HEK293 (cell line): Measurements from ENCODE around the gene PPOX.

ENCODE experiments used
- CTCF ChIA-PET: fragments of 350-600 bp; formaldehyde crosslinking; extraction: SDS; loops from one replicate; lab custom pipeline; 2021; ENCODE audit warnings: antibody characterized with exemption; lab: Yijun Ruan, JAX
- POLR2A ChIA-PET: fragments of 300-600 bp; formaldehyde crosslinking; extraction: SDS; loops from one replicate; lab custom pipeline; 2020; ENCODE audit warnings: antibody characterized with exemption, inconsistent platforms; lab: Yijun Ruan, JAX
- H3K27ac ChIP-seq: fragments of 200-500 bp; sonication (Bioruptor generic); 2 replicates; pipeline ENCODE4 v1.5.1; 2014; ENCODE audit warnings: low read depth, low read length, control low read depth, inconsistent platforms; ENCODE audit errors: extremely low read depth
- H3K36me3 ChIP-seq, 2 experiments: fragments of 200-500 bp in 1 of 2; sonication (Bioruptor generic) in 1 of 2; 1 replicate in 1 of 2; 2 replicates in 1 of 2; pipeline ENCODE4 v1.5.1; 2014 to 2017; ENCODE audit warnings: inconsistent platforms in 2 of 2, low read length in 2 of 2; ENCODE audit not compliant: control insufficient read depth in 2 of 2, insufficient read depth in 1 of 2
- H3K4me1 ChIP-seq: fragments of 200-500 bp; sonication (Bioruptor generic); 2 replicates; pipeline ENCODE4 v1.5.1; 2014; ENCODE audit warnings: mild to moderate bottlenecking, low read length, inconsistent platforms; ENCODE audit not compliant: control insufficient read depth, insufficient read depth
- H3K4me3 ChIP-seq: 2 replicates; pipeline ENCODE4 v1.5.1; 2011; ENCODE audit warnings: low read depth, mild to moderate bottlenecking, control low read depth, low read length, moderate library complexity
- H3K9me3 ChIP-seq: fragments of 200-500 bp; sonication (Bioruptor generic); 2 replicates; pipeline ENCODE4 v1.5.1; 2014; ENCODE audit warnings: low read depth, low read length, inconsistent platforms; ENCODE audit not compliant: control insufficient read depth, insufficient read depth
- MZF1 ChIP-seq: fragments of 450-650 bp; formaldehyde crosslinking; IDR thresholded peaks from 2 replicates; pipeline ENCODE4 v1.5.1; 2017; ENCODE audit warnings: missing biosample characterization, missing genetic modification characterization, borderline replicate concordance
- SP2 ChIP-seq: fragments of 450-650 bp; formaldehyde crosslinking; IDR thresholded peaks from 2 replicates; pipeline ENCODE4 v1.5.1; 2016; ENCODE audit warnings: missing biosample characterization, missing genetic modification characterization
- YY1 ChIP-seq: fragments of 450-650 bp; formaldehyde crosslinking; IDR thresholded peaks from 2 replicates; pipeline ENCODE4 v1.5.1; 2018; ENCODE audit warnings: missing biosample characterization, missing genetic modification characterization
- ZNF138 ChIP-seq: fragments of 450-650 bp; formaldehyde crosslinking; IDR thresholded peaks from 2 replicates; pipeline ENCODE4 v1.5.1; 2016; ENCODE audit warnings: missing biosample characterization, missing genetic modification characterization, borderline replicate concordance
- ZNF184 ChIP-seq: fragments of 450-650 bp; IDR thresholded peaks from 2 replicates; pipeline ENCODE4 v1.5.1; 2018; ENCODE audit warnings: missing biosample characterization, mild to moderate bottlenecking, missing genetic modification characterization
- ZNF292 ChIP-seq: fragments of 450-650 bp; formaldehyde crosslinking; IDR thresholded peaks from 2 replicates; pipeline ENCODE4 v1.5.1; 2016; ENCODE audit warnings: low read depth, missing biosample characterization, missing genetic modification characterization, borderline replicate concordance
- ZNF311 ChIP-seq: fragments of 450-650 bp; formaldehyde crosslinking; IDR thresholded peaks from 2 replicates; pipeline ENCODE4 v1.5.1; 2017; ENCODE audit warnings: missing biosample characterization, missing genetic modification characterization, borderline replicate concordance
- ZNF391 ChIP-seq: fragments of 450-650 bp; formaldehyde crosslinking; IDR thresholded peaks from 2 replicates; pipeline ENCODE4 v1.5.1; 2016; ENCODE audit warnings: low read depth, missing biosample characterization, missing genetic modification characterization, borderline replicate concordance
- ZNF48 ChIP-seq: fragments of 450-650 bp; formaldehyde crosslinking; IDR thresholded peaks from 2 replicates; pipeline ENCODE4 v1.5.1; 2016; ENCODE audit warnings: missing biosample characterization, missing genetic modification characterization
- ZNF501 ChIP-seq: fragments of 450-650 bp; formaldehyde crosslinking; IDR thresholded peaks from 2 replicates; pipeline ENCODE4 v1.5.1; 2016; ENCODE audit warnings: missing biosample characterization, missing genetic modification characterization
- ZNF521 ChIP-seq: fragments of 450-650 bp; formaldehyde crosslinking; IDR thresholded peaks from 2 replicates; pipeline ENCODE4 v1.5.1; 2017; ENCODE audit warnings: missing biosample characterization, mild to moderate bottlenecking, missing genetic modification characterization
- ZNF544 ChIP-seq: fragments of 450-650 bp; formaldehyde crosslinking; IDR thresholded peaks from 2 replicates; pipeline ENCODE4 v1.5.0; 2017; ENCODE audit warnings: missing biosample characterization, missing genetic modification characterization
- ZNF610 ChIP-seq: fragments of 450-650 bp; formaldehyde crosslinking; IDR thresholded peaks from 2 replicates; pipeline ENCODE4 v1.5.1; 2016; ENCODE audit warnings: missing biosample characterization, missing genetic modification characterization, borderline replicate concordance
- TF ChIP-seq, protein P1 (sequence below): fragments of 450-650 bp; formaldehyde crosslinking; IDR thresholded peaks from 2 replicates; pipeline ENCODE4 v1.5.1; 2016; ENCODE audit warnings: missing biosample characterization, missing genetic modification characterization
- TF ChIP-seq, protein P2 (sequence below): fragments of 450-650 bp; formaldehyde crosslinking; IDR thresholded peaks from 2 replicates; pipeline ENCODE4 v1.5.1; 2016; ENCODE audit warnings: missing biosample characterization, missing genetic modification characterization, low read depth
- TF ChIP-seq, protein P3 (sequence below): fragments of 450-650 bp; formaldehyde crosslinking; IDR thresholded peaks from 2 replicates; pipeline ENCODE4 v1.5.1; 2017; ENCODE audit warnings: missing biosample characterization, missing genetic modification characterization
- TF ChIP-seq, protein P4 (sequence below): fragments of 450-650 bp; formaldehyde crosslinking; optimal IDR thresholded peaks from 2 replicates; pipeline ENCODE3; 2016; ENCODE audit warnings: missing biosample characterization, mild to moderate bottlenecking, missing genetic modification characterization

Gene PPOX

DNA sequence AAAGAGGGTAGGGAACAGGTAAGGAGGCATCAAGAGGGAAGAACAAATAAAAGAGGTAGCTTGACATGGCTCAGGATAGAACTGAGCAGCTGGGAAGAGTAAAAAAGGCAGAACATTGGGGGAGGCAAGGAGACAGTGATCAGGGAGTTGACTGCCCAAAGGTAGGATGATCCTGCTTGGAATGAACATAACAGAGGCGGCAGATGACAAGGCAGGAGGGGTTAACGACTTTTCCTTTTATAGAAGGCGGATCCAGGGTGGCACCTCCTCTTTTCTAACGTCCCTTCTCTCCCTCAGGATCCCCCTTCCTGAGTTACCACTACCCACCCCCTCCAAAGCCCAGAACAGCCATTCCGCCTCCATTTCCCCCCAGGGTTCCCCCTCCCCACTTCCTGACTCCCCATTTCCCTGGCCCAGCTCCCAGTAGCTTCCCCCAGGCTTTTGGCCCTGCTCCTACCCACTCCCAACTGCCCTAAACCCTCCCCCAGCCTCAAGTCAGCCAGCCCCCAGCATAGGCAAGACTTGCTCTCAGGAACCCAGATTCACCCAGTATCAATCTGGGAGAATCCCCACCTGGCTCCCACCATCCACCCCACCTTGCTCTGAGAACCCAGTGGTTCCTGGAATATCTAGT is 33.4 kb downstream of the PPOX start (continued):
- TF ChIP-seq, protein P1, sequence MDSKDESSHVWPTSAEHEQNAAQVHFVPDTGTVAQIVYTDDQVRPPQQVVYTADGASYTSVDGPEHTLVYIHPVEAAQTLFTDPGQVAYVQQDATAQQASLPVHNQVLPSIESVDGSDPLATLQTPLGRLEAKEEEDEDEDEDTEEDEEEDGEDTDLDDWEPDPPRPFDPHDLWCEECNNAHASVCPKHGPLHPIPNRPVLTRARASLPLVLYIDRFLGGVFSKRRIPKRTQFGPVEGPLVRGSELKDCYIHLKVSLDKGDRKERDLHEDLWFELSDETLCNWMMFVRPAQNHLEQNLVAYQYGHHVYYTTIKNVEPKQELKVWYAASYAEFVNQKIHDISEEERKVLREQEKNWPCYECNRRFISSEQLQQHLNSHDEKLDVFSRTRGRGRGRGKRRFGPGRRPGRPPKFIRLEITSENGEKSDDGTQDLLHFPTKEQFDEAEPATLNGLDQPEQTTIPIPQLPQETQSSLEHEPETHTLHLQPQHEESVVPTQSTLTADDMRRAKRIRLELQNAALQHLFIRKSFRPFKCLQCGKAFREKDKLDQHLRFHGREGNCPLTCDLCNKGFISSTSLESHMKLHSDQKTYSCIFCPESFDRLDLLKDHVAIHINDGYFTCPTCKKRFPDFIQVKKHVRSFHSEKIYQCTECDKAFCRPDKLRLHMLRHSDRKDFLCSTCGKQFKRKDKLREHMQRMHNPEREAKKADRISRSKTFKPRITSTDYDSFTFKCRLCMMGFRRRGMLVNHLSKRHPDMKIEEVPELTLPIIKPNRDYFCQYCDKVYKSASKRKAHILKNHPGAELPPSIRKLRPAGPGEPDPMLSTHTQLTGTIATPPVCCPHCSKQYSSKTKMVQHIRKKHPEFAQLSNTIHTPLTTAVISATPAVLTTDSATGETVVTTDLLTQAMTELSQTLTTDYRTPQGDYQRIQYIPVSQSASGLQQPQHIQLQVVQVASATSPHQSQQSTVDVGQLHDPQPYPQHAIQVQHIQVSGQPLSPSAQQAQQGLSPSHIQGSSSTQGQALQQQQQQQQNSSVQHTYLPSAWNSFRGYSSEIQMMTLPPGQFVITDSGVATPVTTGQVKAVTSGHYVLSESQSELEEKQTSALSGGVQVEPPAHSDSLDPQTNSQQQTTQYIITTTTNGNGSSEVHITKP, result peak; percentile 72
- TF ChIP-seq ZNF311 (tag by site-specific recombination) (no peak), MZF1 (no peak), YY1 (tag by site-specific recombination) (no peak), SP2 (tag by site-specific recombination) (peak; percentile 35)
- TF ChIP-seq, all 188 proteins: peak for 5

DNA sequence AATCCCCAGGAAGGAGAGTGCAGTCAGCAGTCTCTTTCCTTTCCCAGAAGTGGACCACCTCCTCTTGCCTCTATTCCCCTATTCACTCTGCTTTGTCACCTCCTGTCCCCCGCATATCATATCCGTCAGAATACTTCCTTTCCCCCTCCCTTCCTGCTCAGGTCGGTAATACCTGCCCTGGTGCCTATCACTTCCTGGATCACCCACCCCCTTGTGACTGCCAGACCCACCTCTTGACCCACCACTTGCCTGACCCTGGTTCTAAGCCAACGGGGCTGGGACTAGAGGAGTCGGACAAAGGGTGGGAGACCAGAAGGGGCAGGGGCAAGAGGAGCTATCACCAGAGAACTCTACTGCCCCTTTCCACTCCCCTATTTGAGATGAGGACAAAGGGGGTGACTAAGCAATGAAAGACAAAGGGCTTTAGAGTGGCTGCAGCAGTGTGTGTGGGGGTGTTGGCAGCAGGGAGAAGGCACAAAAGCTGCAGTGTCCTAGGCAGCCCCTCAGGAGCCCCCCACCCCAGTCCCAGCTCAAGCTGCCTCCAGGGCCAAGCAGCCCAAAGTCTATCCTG is 34.3 kb downstream of the PPOX start:
- H3K36me3 ChIP-seq, result peaks cover 14 to 23% of the 10 kb centered on the region in 2 experiments; a peak in 2 of 3 replicates
- ChIA-PET CTCF (interaction anchor here (0.6 to 1.3 kb wide), 4 partner anchors 8 to 420 kb away, joined by 3 to 10 read pairs (median 4); partner anchors contain the start of gene TOMM40L), POLR2A (no interaction called here)
- TF ChIP-seq, protein P2, sequence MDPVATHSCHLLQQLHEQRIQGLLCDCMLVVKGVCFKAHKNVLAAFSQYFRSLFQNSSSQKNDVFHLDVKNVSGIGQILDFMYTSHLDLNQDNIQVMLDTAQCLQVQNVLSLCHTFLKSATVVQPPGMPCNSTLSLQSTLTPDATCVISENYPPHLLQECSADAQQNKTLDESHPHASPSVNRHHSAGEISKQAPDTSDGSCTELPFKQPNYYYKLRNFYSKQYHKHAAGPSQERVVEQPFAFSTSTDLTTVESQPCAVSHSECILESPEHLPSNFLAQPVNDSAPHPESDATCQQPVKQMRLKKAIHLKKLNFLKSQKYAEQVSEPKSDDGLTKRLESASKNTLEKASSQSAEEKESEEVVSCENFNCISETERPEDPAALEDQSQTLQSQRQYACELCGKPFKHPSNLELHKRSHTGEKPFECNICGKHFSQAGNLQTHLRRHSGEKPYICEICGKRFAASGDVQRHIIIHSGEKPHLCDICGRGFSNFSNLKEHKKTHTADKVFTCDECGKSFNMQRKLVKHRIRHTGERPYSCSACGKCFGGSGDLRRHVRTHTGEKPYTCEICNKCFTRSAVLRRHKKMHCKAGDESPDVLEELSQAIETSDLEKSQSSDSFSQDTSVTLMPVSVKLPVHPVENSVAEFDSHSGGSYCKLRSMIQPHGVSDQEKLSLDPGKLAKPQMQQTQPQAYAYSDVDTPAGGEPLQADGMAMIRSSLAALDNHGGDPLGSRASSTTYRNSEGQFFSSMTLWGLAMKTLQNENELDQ (tag by site-specific recombination), result no peak
- TF ChIP-seq ZNF184 (tag by site-specific recombination), result no peak
- TF ChIP-seq ZNF521 (tag by site-specific recombination), result no peak
- TF ChIP-seq ZNF48, result no peak
- no peak for TF ChIP-seq ZNF391 (tag by site-specific recombination)
- TF ChIP-seq ZNF610 (tag by site-specific recombination), result no peak
- TF ChIP-seq ZNF138, result no peak
- TF ChIP-seq ZNF544 (tag by site-specific recombination), result no peak
- TF ChIP-seq, protein P3, sequence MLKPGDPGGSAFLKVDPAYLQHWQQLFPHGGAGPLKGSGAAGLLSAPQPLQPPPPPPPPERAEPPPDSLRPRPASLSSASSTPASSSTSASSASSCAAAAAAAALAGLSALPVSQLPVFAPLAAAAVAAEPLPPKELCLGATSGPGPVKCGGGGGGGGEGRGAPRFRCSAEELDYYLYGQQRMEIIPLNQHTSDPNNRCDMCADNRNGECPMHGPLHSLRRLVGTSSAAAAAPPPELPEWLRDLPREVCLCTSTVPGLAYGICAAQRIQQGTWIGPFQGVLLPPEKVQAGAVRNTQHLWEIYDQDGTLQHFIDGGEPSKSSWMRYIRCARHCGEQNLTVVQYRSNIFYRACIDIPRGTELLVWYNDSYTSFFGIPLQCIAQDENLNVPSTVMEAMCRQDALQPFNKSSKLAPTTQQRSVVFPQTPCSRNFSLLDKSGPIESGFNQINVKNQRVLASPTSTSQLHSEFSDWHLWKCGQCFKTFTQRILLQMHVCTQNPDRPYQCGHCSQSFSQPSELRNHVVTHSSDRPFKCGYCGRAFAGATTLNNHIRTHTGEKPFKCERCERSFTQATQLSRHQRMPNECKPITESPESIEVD (tag by site-specific recombination), result no peak
- TF ChIP-seq ZNF501 (tag by site-specific recombination), result no peak
- TF ChIP-seq, protein P4, sequence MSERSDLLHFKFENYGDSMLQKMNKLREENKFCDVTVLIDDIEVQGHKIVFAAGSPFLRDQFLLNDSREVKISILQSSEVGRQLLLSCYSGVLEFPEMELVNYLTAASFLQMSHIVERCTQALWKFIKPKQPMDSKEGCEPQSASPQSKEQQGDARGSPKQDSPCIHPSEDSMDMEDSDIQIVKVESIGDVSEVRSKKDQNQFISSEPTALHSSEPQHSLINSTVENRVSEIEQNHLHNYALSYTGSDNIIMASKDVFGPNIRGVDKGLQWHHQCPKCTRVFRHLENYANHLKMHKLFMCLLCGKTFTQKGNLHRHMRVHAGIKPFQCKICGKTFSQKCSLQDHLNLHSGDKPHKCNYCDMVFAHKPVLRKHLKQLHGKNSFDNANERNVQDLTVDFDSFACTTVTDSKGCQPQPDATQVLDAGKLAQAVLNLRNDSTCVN (tag by site-specific recombination), result no peak
- TF ChIP-seq SP2 (tag by site-specific recombination), result no peak
- no peak for TF ChIP-seq ZNF292 (tag by site-specific recombination)
- H3K9me3 ChIP-seq, result no peaks in the 10 kb centered on the region
- no peak overlapping the region for H3K4me3 ChIP-seq
- peaks cover 9% of the 10 kb centered on the region; the same call in 1 of the 2 replicates for H3K4me1 ChIP-seq
- no peak overlapping the region for H3K27ac ChIP-seq
